HepG2 (cell line): ENCODE measurements around the gene PSMG3. TPM values are rescaled to one million over a fixed set of nuclear protein-coding genes. Genes with fewer than 3 reads are reported as not detected.
A peak's percentile ranks its signal among the peaks of the same experiment; 100 is the strongest.

Experiments used
- ATAC-seq: fragments of 200-7000 bp; cut with Tn5 transposase; 3 replicates; pipeline ENCODE4 v1.9.1; 2020; ENCODE audit warnings: mild to moderate bottlenecking, moderate library complexity
- BruUV-seq: library from RNA; stranded (reverse); fragments of 400-500 nt; replicated peaks from 2 replicates; lab custom pipeline; 2021; lab: Mats Ljungman, UMichigan
- CTCF ChIA-PET: fragments of 300-600 bp; formaldehyde crosslinking; extraction: SDS; loops from one replicate; lab custom pipeline; 2021; ENCODE audit warnings: low total read pairs, inconsistent platforms, low intra/inter-chr PET ratio; lab: Yijun Ruan, JAX
- POLR2A ChIA-PET: fragments of 350-600 bp; sonication (Branson Sonifier 250); formaldehyde crosslinking; loops from one replicate; lab custom pipeline; 2020; ENCODE audit warnings: antibody characterized with exemption, inconsistent platforms; lab: Yijun Ruan, JAX
- DNase-seq: peaks from one replicate; pipeline ENCODE4 v3.0.0-alpha.2; 2015; ENCODE audit warnings: low spot score
- FAIRE-seq: peaks from 3 replicates; lab custom pipeline; 2011; peaks lifted over from hg19 to GRCh38; lab: Jason Lieb, UNC
- H2AFZ ChIP-seq: one replicate; pipeline ENCODE4 v1.6.1; 2011; ENCODE audit warnings: low read length, inconsistent platforms
- H3K27ac ChIP-seq: fragments of 300-600 bp; 3 replicates; pipeline ENCODE4 v1.8.0; 2011; ENCODE audit warnings: mixed run types, mild to moderate bottlenecking, mixed read lengths, low read length, inconsistent platforms; ENCODE audit not compliant: insufficient read depth; ENCODE audit errors: extremely low read length
- H3K27me3 ChIP-seq, 2 experiments: fragments of 200-600 bp in 1 of 2; 2 replicates in 1 of 2; 3 replicates in 1 of 2; pipeline versions ENCODE4 v1.6.0 to v1.8.0; 2011; ENCODE audit warnings: low read length in 2 of 2, mild to moderate bottlenecking in 2 of 2, moderate library complexity in 2 of 2, inconsistent platforms in 1 of 2; ENCODE audit not compliant: insufficient read depth in 2 of 2, control insufficient read depth in 1 of 2
- H3K36me3 ChIP-seq, 2 experiments: fragments of 200-600 bp in 1 of 2; replicated peaks in 1 of 2; 2 replicates in 1 of 2; 3 replicates in 1 of 2; pipeline versions ENCODE4 v1.5.1 to v1.8.0; 2011; ENCODE audit warnings: low read length in 2 of 2, inconsistent platforms in 1 of 2; ENCODE audit not compliant: insufficient read depth in 2 of 2, control insufficient read depth in 1 of 2
- H3K4me1 ChIP-seq: 2 replicates; pipeline ENCODE4 v1.5.1; 2012; ENCODE audit warnings: low read length, inconsistent platforms; ENCODE audit not compliant: insufficient read depth
- H3K4me2 ChIP-seq: 2 replicates; pipeline ENCODE4 v1.6.0; 2011; ENCODE audit warnings: low read depth, low read length, inconsistent platforms
- H3K4me3 ChIP-seq, 3 experiments: fragments of 200-600 bp in 1 of 3; sonication (generic), shearing (Covaris generic) in 1 of 3; replicated peaks in 1 of 3; 2 replicates each; pipeline ENCODE4 v1.5.1; 2011 to 2016; ENCODE audit warnings: low read length in 3 of 3, inconsistent platforms in 2 of 3, low read depth in 2 of 3, mild to moderate bottlenecking in 2 of 3, control low read depth in 1 of 3, mixed read lengths in 1 of 3; ENCODE audit not compliant: insufficient read depth in 1 of 3
- H3K79me2 ChIP-seq: one replicate; pipeline ENCODE4 v1.6.1; 2011; ENCODE audit warnings: low read length, inconsistent platforms; ENCODE audit not compliant: insufficient read depth
- H3K9ac ChIP-seq: 2 replicates; pipeline ENCODE4 v1.6.0; 2011; ENCODE audit warnings: mild to moderate bottlenecking, low read depth, low read length, inconsistent platforms; ENCODE audit not compliant: insufficient read depth
- H3K9me3 ChIP-seq: 2 replicates; pipeline ENCODE4 v1.5.1; 2012; ENCODE audit warnings: mild to moderate bottlenecking, low read length
- H4K20me1 ChIP-seq: 2 replicates; pipeline ENCODE4 v1.6.0; 2011; ENCODE audit warnings: inconsistent platforms, mild to moderate bottlenecking, low read length, moderate library complexity; ENCODE audit not compliant: insufficient read depth
- HBP1 ChIP-seq: IDR thresholded peaks from 2 replicates; pipeline ENCODE4 v1.6.1; 2016; ENCODE audit warnings: low read depth, control low read depth
- KAT2B ChIP-seq: fragments of 150-350 bp; IDR thresholded peaks from 2 replicates; pipeline ENCODE4 v1.6.1; 2014; ENCODE audit warnings: low read depth, low read length, borderline replicate concordance
- MAFF ChIP-seq: IDR thresholded peaks from 2 replicates; pipeline ENCODE4 v1.6.1; 2011; ENCODE audit warnings: low read depth, low read length, improper control_type of control experiment
- RAD51 ChIP-seq: fragments of 450-650 bp; IDR thresholded peaks from 2 replicates; pipeline ENCODE4 v1.6.1; 2016; ENCODE audit warnings: borderline replicate concordance
- RBFOX2 ChIP-seq: fragments of 200-400 bp; formaldehyde crosslinking; IDR thresholded peaks from 2 replicates; pipeline ENCODE4 v1.6.1; 2017; ENCODE audit warnings: low read depth, mild to moderate bottlenecking, low read length
- ZBTB33 ChIP-seq: sonication (generic); formaldehyde crosslinking; IDR thresholded peaks from 2 replicates; pipeline ENCODE4 v1.4.0; 2020; ENCODE audit warnings: missing genetic modification reagents
- ZNF776 ChIP-seq: sonication (generic); formaldehyde crosslinking; IDR thresholded peaks from 2 replicates; pipeline ENCODE4 v1.4.0; 2020; ENCODE audit warnings: mild to moderate bottlenecking, missing genetic modification reagents
- ZSCAN29 ChIP-seq: sonication (generic); formaldehyde crosslinking; conservative IDR thresholded peaks from 2 replicates; pipeline ENCODE4 v1.4.0; 2020; ENCODE audit warnings: mild to moderate bottlenecking, missing genetic modification reagents
- WGBS: methylation state at CpG from one replicate; pipeline ENCODE4 v1.1.6; 2017; ENCODE audit warnings: low lambda C conversion rate; 5-methylcytosine and 5-hydroxymethylcytosine counted together
- in situ Hi-C: cut with HindIII; loops from 2 replicates; pipeline ENCODE4 v1.10.0; 2017; ENCODE audit warnings: low pct_unique_long_range_greater_than_20kb; ENCODE audit not compliant: extremely low pct_ligation_motif_present
- intact Hi-C: fragments of 100-400 bp; cut with micrococcal nuclease; formaldehyde crosslinking; loops from one replicate; pipeline ENCODE4 v1.10.0; 2022; ENCODE audit not compliant: unreplicated experiment
- polyA plus RNA-seq, 8 experiments: library from polyadenylated mRNA; depleted of rRNA in 3 of 8; stranded (reverse) in 7 of 8; unstranded in 1 of 8; fragments of >200 nt; fragmentation: Illumina TruSeq in 4 of 8; extraction: Trizol in 4 of 8; gene quantifications; 2 replicates each; pipeline versions ENCODE4 v1.2.1 to v1.2.3, GENCODE V29; 2011 to 2016; ENCODE audit warnings: low read depth in 4 of 8, missing spikeins in 1 of 8, mixed read lengths in 1 of 8; ENCODE audit not compliant: insufficient read depth in 1 of 8
- total RNA-seq, 5 experiments: library from RNA; depleted of rRNA; stranded (reverse); fragments of >200 nt; fragmentation: Illumina TruSeq; extraction: Trizol; gene quantifications; 2 replicates each; pipeline ENCODE4 v1.2.3, GENCODE V29; 2016; ENCODE audit warnings: low read depth in 1 of 5

PSMG3 gene
- total and polyA plus RNA-seq, 2 of the 13 experiments (the other 11 are each of a cell fraction or from before 2014, with no cell fraction given), result 29.6 to 48.4 TPM

GRCh38 chr7:1547777-1548437 is 21.9 kb downstream of the PSMG3 start:
- Histone ChIP-seq H3K9me3 (no peaks in the 10 kb centered on the region), H3K27ac (no peak overlapping the region), H3K79me2 (no peaks in the 10 kb centered on the region), H3K4me3 (no peak overlapping the region), H3K36me3 (peaks cover 5 to 10% of the 10 kb centered on the region in 2 experiments; a peak in 3 of 5 replicates), H2AFZ (no peak overlapping the region), H3K9ac (no peak overlapping the region), H3K4me1 (no peaks in the 10 kb centered on the region)
- no peak for ATAC-seq
- in situ Hi-C loops, result no loop called here
- CTCF ChIA-PET, result no interaction called here
- TF ChIP-seq ZNF776 (CRISPR knock-in tag) (no peak), KAT2B (no peak), ZBTB33 (CRISPR knock-in tag) (peak; percentile 50; the same call in 1 of the 2 replicates), ZSCAN29 (CRISPR knock-in tag) (no peak), HBP1 (no peak), MAFF (no peak), RBFOX2 (peak; percentile 63), RAD51 (no peak)
- TF ChIP-seq, all 625 proteins: peak for 2
- DNase-seq, result no peak
- intact Hi-C loops, result no loop called here
- Histone ChIP-seq H4K20me1 (no peaks in the 10 kb centered on the region), H3K27me3 (no peaks in the 10 kb centered on the region), H3K4me2 (no peak overlapping the region)
- no TSS peak for BruUV-seq
- POLR2A ChIA-PET, result interaction anchor here (1.3 kb wide), 1 partner anchor 8 kb away, joined by 4 read pairs; the partner anchor contains the start of gene TMEM184A
- 93% methylated on average over 20 of the region's 35 CpGs for WGBS
- no peak for FAIRE-seq
